ENCODE data around the gene PLXNA1. TPM values are rescaled to one million over a fixed set of nuclear protein-coding genes. Genes with fewer than 3 reads are reported as not detected.
A peak's percentile ranks its signal among the peaks of the same experiment; 100 is the strongest.

PLXNA1 gene
- total and polyA plus RNA-seq, 2 experiments from 2014 or later = 11.0 to 73.5 TPM

GRCh38 chr3:126938520-126939337 is 44.2 kb upstream of the PLXNA1 start:
- no peaks in the 10 kb centered on the region for H3F3A ChIP-seq (replicated peaks; ENCODE audit: low read depth)
- DNase-seq (ENCODE audit: low spot score) = no peak
- Mint-ChIP-seq H3K4me3 (no peak overlapping the region), H3K9me3 (no peaks in the 10 kb centered on the region), H3K27ac (no peak overlapping the region), H3K4me1 (peaks cover 9% of the 10 kb centered on the region), H3K36me3 (ENCODE audit: low read depth) (no peaks in the 10 kb centered on the region), H3K27me3 (ENCODE audit: insufficient read depth, low read depth, poor library complexity) (peaks cover 1% of the 10 kb centered on the region)
- TF ChIP-seq ZNF331 (CRISPR knock-in tag; IDR thresholded peaks at IDR 0.05; ENCODE audit: low read depth) (no peak), ZNF114 (CRISPR knock-in tag; IDR thresholded peaks at IDR 0.05) (no peak), CREB1 (CRISPR knock-in tag; IDR thresholded peaks at IDR 0.05; ENCODE audit: low read depth) (no peak), POLR2AphosphoS5 (IDR thresholded peaks at IDR 0.05; ENCODE audit: low read depth) (no peak), EZH2phosphoT487 (IDR thresholded peaks at IDR 0.05; ENCODE audit: unreplicated experiment) (no peak), JUNB (IDR thresholded peaks at IDR 0.05; ENCODE audit: unreplicated experiment) (no peak)
- H3K9me2 ChIP-seq (ENCODE audit: insufficient read depth) = no peaks in the 10 kb centered on the region
- no peak overlapping the region for H3K4me3 ChIP-seq
- H4K20me1 ChIP-seq (replicated peaks; ENCODE audit: insufficient read depth) = no peaks in the 10 kb centered on the region; the same call in 1 of the 2 replicates
- H3K27ac ChIP-seq (ENCODE audit: low read depth) = peak overlapping the region; percentile 78; the same call in 1 of the 2 replicates
- H3K4me2 ChIP-seq = no peak overlapping the region
- H3K79me2 ChIP-seq (replicated peaks; ENCODE audit: insufficient read depth) = no peaks in the 10 kb centered on the region
- H2AFZ ChIP-seq = no peak overlapping the region
- peak; percentile 38; the same call in 1 of the 3 replicates for ATAC-seq
- no peaks in the 10 kb centered on the region for H3K4me1 ChIP-seq (ENCODE audit: insufficient read depth)
- H3K36me3 ChIP-seq (ENCODE audit: insufficient read depth) = no peaks in the 10 kb centered on the region
- no peaks in the 10 kb centered on the region for H3K27me3 ChIP-seq (ENCODE audit: insufficient read depth)

GRCh38 chr3:126939338-126939718 is 43.6 kb upstream of the PLXNA1 start:
- no peaks in the 10 kb centered on the region; the same call in 1 of the 2 replicates for H4K20me1 ChIP-seq (replicated peaks; ENCODE audit: insufficient read depth)
- no peak for TF ChIP-seq ZNF114 (CRISPR knock-in tag; IDR thresholded peaks at IDR 0.05)
- peak; percentile 38 to 56 for TF ChIP-seq CTCF (conservative IDR thresholded peaks at IDR 0.05; ENCODE audit: low read depth in 2 of 2)
- no peak for TF ChIP-seq EZH2 (IDR thresholded peaks at IDR 0.05; ENCODE audit: low read depth, unreplicated experiment)
- no peak for TF ChIP-seq ZNF331 (CRISPR knock-in tag; IDR thresholded peaks at IDR 0.05; ENCODE audit: low read depth)
- TF ChIP-seq JUNB (IDR thresholded peaks at IDR 0.05; ENCODE audit: unreplicated experiment) = no peak
- H3K4me1 ChIP-seq (ENCODE audit: insufficient read depth) = no peaks in the 10 kb centered on the region
- no peaks in the 10 kb centered on the region for H3K9me2 ChIP-seq (ENCODE audit: insufficient read depth)
- DNase-seq (ENCODE audit: low spot score) (peak; percentile 34), ATAC-seq (peak; percentile 75)
- no peak overlapping the region for H3K4me2 ChIP-seq
- no peak overlapping the region for H3K4me3 ChIP-seq
- no peaks in the 10 kb centered on the region for H3F3A ChIP-seq (replicated peaks; ENCODE audit: low read depth)
- peaks cover 4% of the 10 kb centered on the region; the same call in 2 of the 3 replicates for H3K4me1 Mint-ChIP-seq
- H3K27me3 ChIP-seq (ENCODE audit: insufficient read depth) = no peaks in the 10 kb centered on the region
- peaks cover 1% of the 10 kb centered on the region for H3K27me3 Mint-ChIP-seq (ENCODE audit: insufficient read depth, low read depth, poor library complexity)
- no peaks in the 10 kb centered on the region for H3K79me2 ChIP-seq (replicated peaks; ENCODE audit: insufficient read depth)
- H3K36me3 ChIP-seq (ENCODE audit: insufficient read depth) = no peaks in the 10 kb centered on the region
- no peak overlapping the region for H2AFZ ChIP-seq
- no peak overlapping the region for H3K27ac ChIP-seq (ENCODE audit: low read depth)
- H3K36me3 Mint-ChIP-seq (ENCODE audit: low read depth) = no peaks in the 10 kb centered on the region
- no peak overlapping the region for H3K27ac Mint-ChIP-seq
- H3K4me3 Mint-ChIP-seq = no peak overlapping the region
- no peaks in the 10 kb centered on the region for H3K9me3 Mint-ChIP-seq

All from GM23338 (cell line).